GM10266 (cell line): ENCODE measurements around the gene LRRC27.
"Not testable (repeated sequence)": the region's sequence is repeated elsewhere in the genome, so short reads cannot be mapped to it uniquely, and the experiment has no call there.

Experiments used
- DNase-seq: peaks from one replicate; pipeline ENCODE4 v3.0.0; 2012; ENCODE audit errors: extremely low spot score
- CTCF ChIP-seq: IDR thresholded peaks from 2 replicates; pipeline ENCODE4 v1.5.1; 2012; ENCODE audit warnings: mild to moderate bottlenecking, low read depth; ENCODE audit not compliant: control insufficient read depth, insufficient read depth; ENCODE audit errors: missing control alignments

The LRRC27 gene

DNA sequence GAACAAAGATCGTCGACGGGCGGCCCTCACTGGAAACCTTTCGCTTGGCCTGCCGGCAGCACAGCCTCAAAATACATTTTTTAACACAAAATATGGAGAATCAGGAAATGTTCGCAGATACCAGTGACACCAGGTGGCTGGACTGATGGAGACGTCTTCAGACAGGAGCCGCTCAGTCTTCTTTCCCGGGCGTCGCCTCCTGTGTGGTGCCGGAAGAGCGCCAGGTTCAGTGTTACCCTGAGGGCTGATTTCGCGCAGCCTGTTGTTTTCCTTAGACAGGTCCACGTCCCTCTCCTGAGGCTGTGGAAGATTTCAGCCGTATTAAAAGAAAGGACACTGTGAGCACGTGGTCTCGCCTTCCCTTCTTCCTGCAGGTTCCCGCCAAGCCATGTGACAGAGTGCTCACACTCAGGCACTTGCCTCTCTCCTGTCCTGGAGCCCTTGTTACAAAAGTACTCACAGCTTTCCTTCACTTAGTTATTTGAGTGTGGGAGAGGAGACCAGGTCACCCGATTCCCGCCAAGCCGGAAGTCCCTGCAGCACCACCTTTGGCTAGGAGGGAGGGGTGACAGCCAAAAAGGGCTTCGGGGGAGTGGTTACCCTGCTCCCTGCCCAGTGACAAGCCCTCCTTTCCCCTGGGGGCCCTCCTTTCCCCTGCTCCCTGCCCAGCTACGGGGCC lies 43.3 kb downstream of the LRRC27 start:
- TF ChIP-seq CTCF = no peak
- DNase-seq = no peak

DNA sequence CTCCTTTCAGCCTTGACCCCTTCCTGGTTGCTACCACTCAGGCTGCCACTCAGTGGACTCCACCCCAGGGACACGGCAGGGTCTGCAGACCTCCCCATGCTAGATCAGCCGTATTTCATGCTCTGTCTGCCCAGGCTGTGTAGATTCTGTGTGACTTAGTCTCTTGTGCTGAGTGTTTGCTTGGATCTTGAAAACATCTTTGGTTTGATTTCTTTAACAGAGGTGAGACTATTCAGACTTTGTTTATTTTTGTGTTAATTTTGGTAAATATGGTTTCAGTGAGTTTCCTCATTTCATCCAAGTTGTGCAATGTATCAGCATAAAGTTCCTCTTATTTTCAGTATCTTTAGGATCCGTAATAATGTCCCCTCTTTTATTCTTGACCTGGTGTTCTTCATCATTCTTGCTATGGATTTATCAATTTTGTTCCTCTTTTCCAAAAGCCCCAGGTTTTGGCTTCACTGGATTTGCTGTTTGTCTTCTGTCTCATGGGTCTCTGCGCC lies 43.9 kb downstream of the LRRC27 start:
- no peak for TF ChIP-seq CTCF
- no peak for DNase-seq

GRCh38 chr10:132376394-132376851 lies 44.4 kb downstream of the LRRC27 start:
- no peak for TF ChIP-seq CTCF
- no peak for DNase-seq

DNA sequence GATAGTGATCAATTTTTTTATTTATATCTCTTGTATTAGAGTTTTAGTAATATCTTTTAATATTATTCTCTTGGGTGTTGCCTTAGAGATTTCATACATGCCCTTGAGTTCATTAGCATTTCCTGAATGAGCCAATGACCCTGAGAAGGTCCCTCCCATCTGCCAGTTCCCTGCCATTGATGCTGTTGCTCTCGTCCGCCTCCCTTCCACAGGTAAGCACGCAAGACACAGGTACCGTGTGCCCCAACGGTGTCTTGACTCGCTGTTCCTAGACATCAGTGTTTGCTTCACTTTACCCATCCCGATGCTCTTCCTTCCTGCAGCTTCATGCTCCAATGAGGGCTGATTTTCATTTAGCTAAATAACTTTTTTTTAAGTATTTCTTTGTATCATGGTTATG lies 45.3 kb downstream of the LRRC27 start:
- DNase-seq = no peak
- no peak for TF ChIP-seq CTCF

- DNase-seq = not testable (repeated sequence)
Measured at GRCh38 chr10:132379026-132379425, 47.0 kb downstream of the LRRC27 start.

DNA sequence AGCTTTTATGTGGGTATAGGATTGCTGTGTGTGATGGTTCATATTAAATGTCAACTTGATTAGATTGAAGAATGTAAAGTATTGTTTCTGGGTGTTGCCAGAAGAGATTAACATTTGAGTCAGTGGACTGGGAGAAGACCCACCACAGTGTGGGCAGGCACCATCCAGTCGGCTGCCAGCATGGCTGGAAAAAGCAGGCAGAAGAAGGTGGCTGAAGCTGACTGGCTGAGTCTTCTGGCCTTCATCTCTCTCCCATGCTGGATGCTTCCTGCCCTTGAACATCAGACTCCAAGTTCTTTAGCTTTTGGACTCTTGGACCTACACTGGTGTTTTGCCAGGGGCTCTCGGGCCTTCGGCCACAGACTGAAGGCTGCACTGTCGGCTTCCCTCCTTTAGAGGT lies 49.0 kb downstream of the LRRC27 start:
- not testable (repeated sequence) for DNase-seq

DNA sequence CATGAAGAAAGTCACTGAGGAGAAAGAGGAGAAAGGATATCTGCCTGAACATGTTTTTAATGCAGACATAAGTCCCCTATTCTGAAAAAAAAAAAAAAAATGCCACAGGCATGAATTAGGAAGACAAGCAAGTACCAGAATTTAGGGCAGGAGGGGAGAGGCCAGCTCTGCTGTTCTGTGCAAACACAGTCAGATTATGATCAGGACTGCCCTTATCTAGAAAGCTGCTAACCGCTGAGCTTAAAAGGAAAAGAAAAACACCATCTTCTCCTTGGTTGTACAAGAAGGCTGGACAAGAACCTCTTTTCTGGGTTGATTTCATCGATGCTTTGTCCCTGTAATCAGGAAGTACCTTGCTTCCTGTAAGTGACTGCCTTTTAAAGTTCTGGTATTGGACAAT lies 49.7 kb downstream of the LRRC27 start:
- TF ChIP-seq CTCF = no peak
- DNase-seq = no peak

DNA sequence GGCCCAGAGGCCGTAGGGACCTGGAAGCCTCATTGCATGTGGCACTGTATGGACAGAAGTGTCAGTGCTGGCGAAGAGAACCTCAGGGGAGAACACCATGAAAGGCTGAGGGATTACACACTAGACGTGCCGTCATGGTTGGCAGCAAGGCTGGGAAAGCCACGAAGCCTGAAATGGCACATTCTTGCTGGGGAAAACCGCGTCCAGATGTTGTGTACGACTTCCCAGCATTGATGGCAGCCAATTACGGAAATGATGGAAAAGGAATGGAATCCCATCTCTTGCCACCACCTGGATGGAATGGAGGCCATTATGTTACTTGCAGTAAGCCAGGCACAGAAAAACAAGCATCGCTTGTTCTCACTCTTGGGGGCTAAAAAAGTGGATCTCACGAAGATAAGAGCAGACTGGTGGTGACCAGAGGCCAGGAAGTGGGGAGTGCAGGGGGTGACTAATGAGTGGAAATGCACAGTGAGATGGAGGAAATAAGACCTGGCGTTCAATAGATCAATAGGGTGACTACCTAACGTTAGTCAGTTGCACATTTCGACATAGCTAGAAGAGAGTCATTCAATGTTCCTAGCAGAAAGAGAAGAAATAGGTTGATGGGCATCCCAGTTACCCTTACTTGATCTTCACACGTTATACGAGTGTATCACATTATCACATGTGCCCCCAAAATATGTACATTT lies 50.4 kb downstream of the LRRC27 start:
- no peak for TF ChIP-seq CTCF
- DNase-seq = no peak
